Activated T-cell treated with anti-CD3 and anti-CD28 coated beads, Interleukin-2, amount 50 U/mL, for 4 hours (primary cell): ENCODE results near the gene RNASE3. TPM values are rescaled to one million over a fixed set of nuclear protein-coding genes. Genes with fewer than 3 reads are reported as not detected.
"Not testable (repeated sequence)": the region's sequence is repeated elsewhere in the genome, so short reads cannot be mapped to it uniquely, and the experiment has no call there.

Experiments
- ATAC-seq, 2 donors: fragments of 200-7000 bp; cut with Tn5 transposase; one replicate each; pipeline ENCODE4 v1.10.0; 2021
- DNase-seq: peaks from one replicate; pipeline ENCODE4 v3.0.0-alpha.2; 2020
- H3K27me3 Mint-ChIP-seq: one replicate; pipeline ENCODE4 v1.8.0; 2021; ENCODE audit warnings: low read depth, mixed read lengths
- H3K36me3 Mint-ChIP-seq: one replicate; pipeline ENCODE4 v1.8.0; 2022; ENCODE audit warnings: mixed read lengths; ENCODE audit not compliant: insufficient read depth
- H3K4me1 Mint-ChIP-seq: one replicate; pipeline ENCODE4 v1.8.0; 2021; ENCODE audit warnings: low read depth, mixed read lengths
- H3K4me3 Mint-ChIP-seq: one replicate; pipeline ENCODE4 v1.8.0; 2021; ENCODE audit warnings: mild to moderate bottlenecking, moderate library complexity, mixed read lengths
- H3K9me3 Mint-ChIP-seq: one replicate; pipeline ENCODE4 v1.8.0; 2021; ENCODE audit warnings: mixed read lengths
- total RNA-seq, 3 donors: library from RNA; stranded (reverse); gene quantifications; one replicate each; pipeline ENCODE4 v1.2.1, GENCODE V29; 2021

RNASE3 gene
- total RNA-seq, 3 donors from 2014 or later: not detected

- peaks cover 16% of the 10 kb centered on the region for H3K27me3 Mint-ChIP-seq
- not testable (repeated sequence) for H3K9me3 Mint-ChIP-seq, ATAC-seq
These were observed 8.4 kb upstream of the RNASE3 start for GRCh38 chr14:20882787-20883186.

GRCh38 chr14:20888411-20888810 is 2.8 kb upstream of the RNASE3 start:
- not testable (repeated sequence) for H3K36me3 Mint-ChIP-seq, H3K9me3 Mint-ChIP-seq, H3K4me1 Mint-ChIP-seq, DNase-seq, H3K4me3 Mint-ChIP-seq, ATAC-seq
- H3K27me3 Mint-ChIP-seq: peaks cover 24% of the 10 kb centered on the region

More at GRCh38 chr14:20882787-20883186, 8.4 kb upstream of the RNASE3 start:
- not testable (repeated sequence) for DNase-seq, H3K36me3 Mint-ChIP-seq, H3K4me3 Mint-ChIP-seq, H3K4me1 Mint-ChIP-seq

GRCh38 chr14:20895322-20895721 is 4.1 kb downstream of the RNASE3 start:
- peaks cover 32% of the 10 kb centered on the region for H3K27me3 Mint-ChIP-seq
- DNase-seq, H3K4me1 Mint-ChIP-seq, H3K9me3 Mint-ChIP-seq, ATAC-seq, H3K4me3 Mint-ChIP-seq, H3K36me3 Mint-ChIP-seq: not testable (repeated sequence)

- ATAC-seq (no peak), DNase-seq (no peak)
- Mint-ChIP-seq H3K27me3 (peaks cover 9% of the 10 kb centered on the region), H3K36me3 (no peaks in the 10 kb centered on the region), H3K4me1 (no peaks in the 10 kb centered on the region), H3K4me3 (no peak overlapping the region), H3K9me3 (no peaks in the 10 kb centered on the region)
These were observed 13.3 kb downstream of the RNASE3 start for GRCh38 chr14:20904393-20905029.

- DNase-seq: no peak
- H3K27me3 Mint-ChIP-seq: peaks cover 18% of the 10 kb centered on the region
- H3K36me3 Mint-ChIP-seq: no peaks in the 10 kb centered on the region
- H3K9me3 Mint-ChIP-seq: no peaks in the 10 kb centered on the region
- H3K4me1 Mint-ChIP-seq: no peaks in the 10 kb centered on the region
- ATAC-seq: no peak
- H3K4me3 Mint-ChIP-seq: no peak overlapping the region
These were observed 14.5 kb downstream of the RNASE3 start for GRCh38 chr14:20905676-20906075.

- no peak for ATAC-seq
- Mint-ChIP-seq H3K36me3 (no peaks in the 10 kb centered on the region), H3K27me3 (peaks cover 19% of the 10 kb centered on the region)
These were observed 16.0 kb downstream of the RNASE3 start for GRCh38 chr14:20907214-20907613.

GRCh38 chr14:20910822-20911221 is 19.6 kb downstream of the RNASE3 start:
- not testable (repeated sequence) for H3K4me1 Mint-ChIP-seq, ATAC-seq, H3K9me3 Mint-ChIP-seq, DNase-seq, H3K36me3 Mint-ChIP-seq, H3K4me3 Mint-ChIP-seq
- peaks cover 24% of the 10 kb centered on the region for H3K27me3 Mint-ChIP-seq

More at GRCh38 chr14:20907214-20907613, 16.0 kb downstream of the RNASE3 start:
- Mint-ChIP-seq H3K4me3 (no peak overlapping the region), H3K4me1 (no peaks in the 10 kb centered on the region), H3K9me3 (no peaks in the 10 kb centered on the region)
- no peak for DNase-seq

GRCh38 chr14:20919038-20919756 is 28.0 kb downstream of the RNASE3 start:
- not testable (repeated sequence) for DNase-seq, H3K4me3 Mint-ChIP-seq, H3K9me3 Mint-ChIP-seq, H3K36me3 Mint-ChIP-seq, ATAC-seq, H3K4me1 Mint-ChIP-seq
- peaks cover 26% of the 10 kb centered on the region for H3K27me3 Mint-ChIP-seq

- Mint-ChIP-seq H3K27me3 (peaks cover 27% of the 10 kb centered on the region), H3K9me3 (peaks cover 14% of the 10 kb centered on the region)
- not testable (repeated sequence) for ATAC-seq, H3K4me1 Mint-ChIP-seq, DNase-seq, H3K4me3 Mint-ChIP-seq, H3K36me3 Mint-ChIP-seq
These were observed 32.6 kb downstream of the RNASE3 start for GRCh38 chr14:20923766-20924297.

GRCh38 chr14:20934148-20934762 is 43.1 kb downstream of the RNASE3 start:
- no peaks in the 10 kb centered on the region for H3K9me3 Mint-ChIP-seq
- H3K4me1 Mint-ChIP-seq: no peaks in the 10 kb centered on the region
- peaks cover 7% of the 10 kb centered on the region for H3K27me3 Mint-ChIP-seq
- H3K4me3 Mint-ChIP-seq: no peak overlapping the region
- no peak for DNase-seq
- no peaks in the 10 kb centered on the region for H3K36me3 Mint-ChIP-seq
- no peak for ATAC-seq

GRCh38 chr14:20935303-20935984 is 44.3 kb downstream of the RNASE3 start:
- H3K9me3 Mint-ChIP-seq: no peaks in the 10 kb centered on the region

More at GRCh38 chr14:20935303-20935984, 44.3 kb downstream of the RNASE3 start:
- Mint-ChIP-seq H3K4me3 (no peak overlapping the region), H3K27me3 (peaks cover 8% of the 10 kb centered on the region), H3K36me3 (no peaks in the 10 kb centered on the region), H3K4me1 (no peaks in the 10 kb centered on the region)
- DNase-seq (no peak), ATAC-seq (no peak)
